Measurements from ENCODE around the gene CUEDC2.
A peak's percentile ranks its signal among the peaks of the same experiment; 100 is the strongest.

The CUEDC2 gene

GRCh38 chr10:102396730-102397151 is 35.6 kb downstream of the CUEDC2 start:
- Histone ChIP-seq H3K9me3 (replicated peaks in 1 of 11) (no peaks in the 10 kb centered on the region), H3K27ac (peak overlapping the region in 7 of 11 experiments; percentile 85 to 97 (median 91); a peak in 9 of 22 replicates), H3K4me3 (peak overlapping the region in 9 of 10 experiments; percentile 69 to 91 (median 81); a peak in 18 of 20 replicates), H3K36me3 (peaks cover 9 to 49% (median 33%) of the 10 kb centered on the region in 11 experiments; a peak in 21 of 22 replicates), H4K20me1 (peaks cover 0 to 53% (median 22%) of the 10 kb centered on the region in 11 experiments; a peak in 15 of 22 replicates), H3K4me1 (peaks cover 42 to 56% (median 50%) of the 10 kb centered on the region in 10 experiments), H3K4me2 (peak overlapping the region; percentile 86 to 100 (median 97); a peak in 21 of 22 replicates), H3K27me3 (no peaks in the 10 kb centered on the region), H3K9ac (peak overlapping the region; percentile 78 to 97 (median 86); a peak in 19 of 22 replicates)
- no peak for TF ChIP-seq Cebpa-rat (IDR thresholded peaks at IDR 0.05)

DNA sequence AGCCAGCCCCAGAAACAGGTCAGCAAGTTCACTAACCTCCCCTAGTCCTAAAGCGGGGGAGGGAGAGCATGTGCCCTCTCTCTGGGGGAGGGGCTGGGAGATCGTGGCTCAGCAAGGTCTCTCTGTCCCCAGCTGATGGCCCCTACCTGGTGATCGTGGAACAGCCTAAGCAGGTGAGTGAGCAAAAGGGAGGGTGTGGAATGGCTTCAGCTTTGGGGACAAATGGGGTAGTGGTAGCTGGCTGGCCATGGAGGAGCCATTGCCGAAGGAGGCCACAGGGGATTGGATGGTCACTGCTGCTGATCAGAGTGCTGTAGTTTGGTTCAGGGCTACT is 36.1 kb downstream of the CUEDC2 start:
- peaks cover 0 to 48% (median 22%) of the 10 kb centered on the region in 11 experiments; a peak in 15 of 22 replicates for H4K20me1 ChIP-seq
- peaks cover 5 to 45% (median 28%) of the 10 kb centered on the region in 11 experiments; a peak in 21 of 22 replicates for H3K36me3 ChIP-seq
- peak overlapping the region; percentile 78 to 97 (median 86) for H3K9ac ChIP-seq
- H3K4me1 ChIP-seq: peaks cover 42 to 56% (median 50%) of the 10 kb centered on the region in 10 experiments
- H3K4me3 ChIP-seq: peak overlapping the region; percentile 64 to 91 (median 76)
- no peaks in the 10 kb centered on the region for H3K27me3 ChIP-seq
- H3K9me3 ChIP-seq (replicated peaks in 1 of 11): no peaks in the 10 kb centered on the region
- TF ChIP-seq Cebpa-rat (IDR thresholded peaks at IDR 0.05): no peak
- peak overlapping the region; percentile 58 to 97 (median 87); a peak in 21 of 22 replicates for H3K27ac ChIP-seq
- peak overlapping the region; percentile 86 to 100 (median 97) for H3K4me2 ChIP-seq

DNA sequence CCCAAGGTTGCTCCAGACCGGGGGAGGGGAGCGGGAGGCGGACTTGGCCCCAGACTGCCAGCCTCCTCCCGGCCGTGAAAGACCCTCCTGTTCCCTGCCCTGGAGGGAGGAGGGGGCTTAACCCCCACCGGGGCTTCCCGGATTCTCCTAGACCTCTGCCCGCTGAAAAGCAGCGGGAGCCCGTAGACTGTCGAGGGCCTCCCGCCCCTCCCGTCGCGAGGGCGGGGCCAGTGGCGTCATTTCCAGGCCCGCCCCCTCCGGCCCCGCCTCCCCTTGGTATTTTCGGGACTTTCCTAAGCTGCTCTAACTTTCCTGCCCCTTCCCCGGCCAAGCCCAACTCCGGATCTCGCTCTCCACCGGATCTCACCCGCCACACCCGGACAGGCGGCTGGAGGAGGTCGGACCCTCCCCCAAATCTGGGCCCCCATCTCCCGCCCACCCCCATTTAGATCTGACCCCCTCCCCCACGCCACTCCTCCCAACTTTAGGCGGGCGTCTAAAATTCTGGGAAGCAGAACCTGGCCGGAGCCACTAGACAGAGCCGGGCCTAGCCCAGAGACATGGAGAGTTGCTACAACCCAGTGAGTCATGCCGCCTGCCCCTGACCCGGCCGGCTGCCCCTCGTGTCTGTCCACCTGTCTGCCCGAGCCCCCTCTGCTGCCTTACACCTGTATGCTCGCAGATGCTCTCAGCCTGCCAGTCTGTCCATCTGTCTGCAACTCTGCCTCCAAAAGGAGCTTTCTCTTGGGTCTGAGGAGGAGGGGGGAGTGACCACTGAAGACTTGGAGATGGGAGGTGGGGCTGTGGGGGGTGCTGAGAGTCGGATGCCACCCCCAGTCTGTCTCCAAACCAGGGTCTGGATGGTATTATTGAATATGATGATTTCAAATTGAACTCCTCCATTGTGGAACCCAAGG is 36.7 kb downstream of the CUEDC2 start, which contains the start of gene NFKB2:
NFKB2 (plus strand) TSS at position 306 of the 917 bp plus-strand sequence; CDS start at position 561, 255 bp downstream.
- Histone ChIP-seq H3K36me3 (peaks cover 4 to 38% (median 22%) of the 10 kb centered on the region in 11 experiments; a peak in 19 of 22 replicates), H3K9me3 (replicated peaks in 1 of 11) (no peaks in the 10 kb centered on the region), H3K4me1 (peaks cover 42 to 56% (median 50%) of the 10 kb centered on the region in 10 experiments), H3K4me2 (peak within 1 kb of the TSS; percentile 86 to 100 (median 99)), H3K9ac (peak within 1 kb of the TSS; percentile 78 to 97 (median 86)), H3K27me3 (no peaks in the 10 kb centered on the region), H3K27ac (peak within 1 kb of the TSS; percentile 74 to 97 (median 88)), H3K4me3 (peak within 1 kb of the TSS; percentile 64 to 91 (median 76)), H4K20me1 (peaks cover 0 to 42% (median 22%) of the 10 kb centered on the region in 11 experiments; a peak in 15 of 22 replicates)
- no peak for TF ChIP-seq Cebpa-rat (IDR thresholded peaks at IDR 0.05)

- Histone ChIP-seq H3K36me3 (peaks cover 4 to 31% (median 15%) of the 10 kb centered on the region in 11 experiments; a peak in 16 of 22 replicates), H3K9me3 (replicated peaks in 1 of 11) (no peaks in the 10 kb centered on the region), H3K27ac (peak overlapping the region; percentile 74 to 97 (median 88)), H4K20me1 (peaks cover 0 to 34% (median 18%) of the 10 kb centered on the region in 11 experiments; a peak in 15 of 22 replicates), H3K4me2 (peak overlapping the region; percentile 86 to 100 (median 98)), H3K4me3 (peak overlapping the region; percentile 64 to 91 (median 76)), H3K27me3 (no peaks in the 10 kb centered on the region), H3K9ac (peak overlapping the region; percentile 78 to 97 (median 86)), H3K4me1 (peaks cover 38 to 50% (median 47%) of the 10 kb centered on the region in 10 experiments)
- no peak for TF ChIP-seq Cebpa-rat (IDR thresholded peaks at IDR 0.05)
These were observed 37.5 kb downstream of the CUEDC2 start for GRCh38 chr10:102394801-102395399.

GRCh38 chr10:102394079-102394800 is 38.1 kb downstream of the CUEDC2 start:
- TF ChIP-seq Cebpa-rat (IDR thresholded peaks at IDR 0.05): no peak
- peaks cover 0 to 30% (median 17%) of the 10 kb centered on the region in 11 experiments; a peak in 12 of 22 replicates for H4K20me1 ChIP-seq
- peaks cover 34 to 46% (median 42%) of the 10 kb centered on the region in 10 experiments for H3K4me1 ChIP-seq
- peaks cover 4 to 27% (median 14%) of the 10 kb centered on the region in 11 experiments; a peak in 16 of 22 replicates for H3K36me3 ChIP-seq
- no peaks in the 10 kb centered on the region for H3K9me3 ChIP-seq (replicated peaks in 1 of 11)
- peak overlapping the region; percentile 78 to 97 (median 86) for H3K9ac ChIP-seq
- peak overlapping the region; percentile 86 to 100 (median 98) for H3K4me2 ChIP-seq
- peak overlapping the region; percentile 64 to 91 (median 76) for H3K4me3 ChIP-seq
- H3K27me3 ChIP-seq: no peaks in the 10 kb centered on the region
- peak overlapping the region; percentile 74 to 97 (median 88) for H3K27ac ChIP-seq

GRCh38 chr10:102393411-102394078 is 38.8 kb downstream of the CUEDC2 start:
- Histone ChIP-seq H3K4me2 (peak overlapping the region; percentile 86 to 100 (median 98)), H4K20me1 (peaks cover 0 to 24% (median 14%) of the 10 kb centered on the region in 11 experiments; a peak in 12 of 22 replicates), H3K27ac (peak overlapping the region; percentile 74 to 97 (median 88)), H3K4me3 (peak overlapping the region; percentile 64 to 91 (median 76)), H3K4me1 (peaks cover 27 to 39% (median 35%) of the 10 kb centered on the region in 10 experiments), H3K9me3 (replicated peaks in 1 of 11) (no peaks in the 10 kb centered on the region), H3K9ac (peak overlapping the region; percentile 78 to 97 (median 86)), H3K36me3 (peaks cover 4 to 21% (median 12%) of the 10 kb centered on the region in 11 experiments; a peak in 16 of 22 replicates), H3K27me3 (no peaks in the 10 kb centered on the region)
- TF ChIP-seq Cebpa-rat (IDR thresholded peaks at IDR 0.05): no peak

DNA sequence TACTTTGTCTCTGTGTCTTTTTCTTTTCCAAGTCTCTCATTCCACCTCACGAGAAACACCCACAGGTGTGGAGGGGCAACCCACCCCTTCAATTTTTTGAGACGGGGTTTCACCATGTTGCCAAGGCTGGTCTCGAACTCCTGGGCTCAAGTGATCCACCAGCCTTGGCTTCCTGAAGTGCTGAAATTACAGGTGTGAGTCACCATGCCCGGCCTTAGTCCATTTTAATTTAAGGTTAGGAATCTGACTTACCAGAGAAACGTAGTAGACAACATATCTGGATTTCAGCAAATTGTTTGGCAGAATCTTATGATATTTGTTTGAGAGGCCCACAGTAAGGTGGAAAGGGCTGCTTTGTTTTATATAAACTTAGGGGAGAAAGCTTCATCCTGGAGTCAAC is 40.1 kb downstream of the CUEDC2 start:
- peaks cover 0 to 9% (median 0%) of the 10 kb centered on the region in 11 experiments; a peak in 4 of 22 replicates for H3K36me3 ChIP-seq
- H3K4me1 ChIP-seq: peaks cover 24 to 32% (median 29%) of the 10 kb centered on the region in 10 experiments
- H3K27ac ChIP-seq: no peak overlapping the region
- H4K20me1 ChIP-seq: peaks cover 0 to 12% (median 9%) of the 10 kb centered on the region in 11 experiments; a peak in 10 of 22 replicates
- peak overlapping the region in 2 of 11 experiments; percentile 95; a peak in 2 of 22 replicates for H3K4me2 ChIP-seq
- H3K9me3 ChIP-seq (replicated peaks in 1 of 11): no peaks in the 10 kb centered on the region
- H3K9ac ChIP-seq: peak overlapping the region in 1 of 11 experiments; percentile 97; a peak in 1 of 22 replicates
- TF ChIP-seq Cebpa-rat (IDR thresholded peaks at IDR 0.05): no peak
- no peak overlapping the region for H3K4me3 ChIP-seq
- H3K27me3 ChIP-seq: no peaks in the 10 kb centered on the region

Data from BLaER1 treated with 17β-estradiol and CSF1 and Interleukin-3, amounts not matched to agents 10 nM and 100 nM (cell line).